Measurements from ENCODE around the gene THSD1.
A peak's percentile ranks its signal among the peaks of the same experiment; 100 is the strongest.
"Not testable (repeated sequence)": the region's sequence is repeated elsewhere in the genome, so short reads cannot be mapped to it uniquely, and the experiment has no call there.

The THSD1 gene

GRCh38 chr13:52412128-52412527, 6.2 kb upstream of the THSD1 start:
- FAIRE-seq (no peak), DNase-seq (ENCODE audit: low spot score) (no peak)

- peak; percentile 98 for FAIRE-seq
- peak; percentile 94 for DNase-seq (ENCODE audit: low spot score)
Observed at GRCh38 chr13:52411629-52412028, 5.7 kb upstream of the THSD1 start.

GRCh38 chr13:52408071-52408658, 2.2 kb upstream of the THSD1 start:
- not testable (repeated sequence) for FAIRE-seq; DNase-seq (ENCODE audit: low spot score)

- not testable (repeated sequence) for DNase-seq (ENCODE audit: low spot score); FAIRE-seq
Observed at GRCh38 chr13:52407436-52407835, 1.5 kb upstream of the THSD1 start.

- DNase-seq (ENCODE audit: low spot score), result no peak
- no peak for FAIRE-seq
Observed at GRCh38 chr13:52406629-52407028, 657 bp upstream of the THSD1 start.

GRCh38 chr13:52405369-52405766, 604 bp downstream of the THSD1 start:
- DNase-seq (ENCODE audit: low spot score) (no peak), FAIRE-seq (no peak)

GRCh38 chr13:52399708-52400107, 6.3 kb downstream of the THSD1 start:
- DNase-seq (ENCODE audit: low spot score), result no peak
- no peak for FAIRE-seq

- no peak for FAIRE-seq
Observed at GRCh38 chr13:52399046-52399445, 6.9 kb downstream of the THSD1 start.

GRCh38 chr13:52395704-52396103, 10.3 kb downstream of the THSD1 start:
- no peak for DNase-seq (ENCODE audit: low spot score)
- no peak for FAIRE-seq

More at GRCh38 chr13:52399046-52399445, 6.9 kb downstream of the THSD1 start:
- no peak for DNase-seq (ENCODE audit: low spot score)

GRCh38 chr13:52394586-52394985, 11.4 kb downstream of the THSD1 start:
- FAIRE-seq (no peak), DNase-seq (ENCODE audit: low spot score) (no peak)

- FAIRE-seq (no peak), DNase-seq (ENCODE audit: low spot score) (no peak)
Observed at GRCh38 chr13:52393572-52394357, 12.2 kb downstream of the THSD1 start.

GRCh38 chr13:52387721-52388120, 18.3 kb downstream of the THSD1 start:
- no peak for DNase-seq (ENCODE audit: low spot score)
- FAIRE-seq, result no peak

GRCh38 chr13:52385870-52386269, 20.1 kb downstream of the THSD1 start:
- DNase-seq (ENCODE audit: low spot score), result no peak
- no peak for FAIRE-seq

GRCh38 chr13:52383366-52383765, 22.6 kb downstream of the THSD1 start:
- DNase-seq (ENCODE audit: low spot score), result no peak
- no peak for FAIRE-seq

- DNase-seq (ENCODE audit: low spot score) (no peak), FAIRE-seq (no peak)
Observed at GRCh38 chr13:52378312-52378711, 27.7 kb downstream of the THSD1 start.

GRCh38 chr13:52377898-52378297, 28.1 kb downstream of the THSD1 start:
- no peak for FAIRE-seq
- DNase-seq (ENCODE audit: low spot score), result no peak

- DNase-seq (ENCODE audit: low spot score) (no peak), FAIRE-seq (no peak)
Observed at GRCh38 chr13:52374873-52375411, 31.0 kb downstream of the THSD1 start.

GRCh38 chr13:52374389-52374788, 31.6 kb downstream of the THSD1 start:
- FAIRE-seq (no peak), DNase-seq (ENCODE audit: low spot score) (no peak)

GRCh38 chr13:52373277-52373676, 32.7 kb downstream of the THSD1 start:
- DNase-seq (ENCODE audit: low spot score) (peak; percentile 12), FAIRE-seq (peak; percentile 44)

GRCh38 chr13:52371736-52372247, 34.2 kb downstream of the THSD1 start:
- FAIRE-seq, result peak; percentile 90
- DNase-seq (ENCODE audit: low spot score), result peak; percentile 80

GRCh38 chr13:52366291-52366690, 39.7 kb downstream of the THSD1 start:
- DNase-seq (ENCODE audit: low spot score) (no peak), FAIRE-seq (no peak)

GRCh38 chr13:52362169-52362887, 43.6 kb downstream of the THSD1 start:
- not testable (repeated sequence) for DNase-seq (ENCODE audit: low spot score); FAIRE-seq
